Measurements from ENCODE around the gene ATP5ME.
A peak's percentile ranks its signal among the peaks of the same experiment; 100 is the strongest.
"Not testable (repeated sequence)": the region's sequence is repeated elsewhere in the genome, so short reads cannot be mapped to it uniquely, and the experiment has no call there.

ATP5ME gene

DNA sequence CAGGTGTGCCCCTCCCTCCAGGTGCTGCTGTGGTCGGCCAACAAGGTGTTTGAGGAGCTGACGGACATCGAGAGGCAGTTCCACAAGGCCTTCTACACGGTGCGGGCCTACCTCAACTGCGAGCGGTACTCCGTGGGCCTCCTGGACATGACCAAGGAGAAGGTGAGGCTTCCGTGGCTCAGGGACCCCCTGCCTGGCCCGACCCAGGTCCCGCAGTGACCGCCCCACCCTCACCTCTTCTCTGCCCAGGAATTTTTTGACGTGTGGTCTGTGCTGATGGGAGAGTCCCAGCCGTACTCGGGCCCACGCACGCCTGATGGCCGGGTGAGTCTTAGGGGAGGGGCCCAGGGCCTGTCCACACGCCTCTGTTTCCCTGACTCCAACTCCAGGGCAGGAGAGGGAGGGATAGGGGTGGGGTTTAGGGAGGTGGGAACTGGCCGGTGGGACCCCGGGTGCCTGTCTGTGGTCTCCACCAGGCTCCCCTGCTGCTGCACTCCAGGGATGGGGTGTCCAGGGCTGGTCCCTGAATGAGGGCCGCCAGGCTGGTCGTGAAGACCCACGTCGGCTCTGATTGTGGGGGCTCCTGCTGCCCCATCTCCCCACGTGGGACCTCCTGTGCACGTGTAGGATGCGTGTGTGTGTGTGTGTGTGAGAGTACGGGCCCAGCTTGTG lies 20.1 kb downstream of the ATP5ME start:
- DNase-seq, result no peak

DNA sequence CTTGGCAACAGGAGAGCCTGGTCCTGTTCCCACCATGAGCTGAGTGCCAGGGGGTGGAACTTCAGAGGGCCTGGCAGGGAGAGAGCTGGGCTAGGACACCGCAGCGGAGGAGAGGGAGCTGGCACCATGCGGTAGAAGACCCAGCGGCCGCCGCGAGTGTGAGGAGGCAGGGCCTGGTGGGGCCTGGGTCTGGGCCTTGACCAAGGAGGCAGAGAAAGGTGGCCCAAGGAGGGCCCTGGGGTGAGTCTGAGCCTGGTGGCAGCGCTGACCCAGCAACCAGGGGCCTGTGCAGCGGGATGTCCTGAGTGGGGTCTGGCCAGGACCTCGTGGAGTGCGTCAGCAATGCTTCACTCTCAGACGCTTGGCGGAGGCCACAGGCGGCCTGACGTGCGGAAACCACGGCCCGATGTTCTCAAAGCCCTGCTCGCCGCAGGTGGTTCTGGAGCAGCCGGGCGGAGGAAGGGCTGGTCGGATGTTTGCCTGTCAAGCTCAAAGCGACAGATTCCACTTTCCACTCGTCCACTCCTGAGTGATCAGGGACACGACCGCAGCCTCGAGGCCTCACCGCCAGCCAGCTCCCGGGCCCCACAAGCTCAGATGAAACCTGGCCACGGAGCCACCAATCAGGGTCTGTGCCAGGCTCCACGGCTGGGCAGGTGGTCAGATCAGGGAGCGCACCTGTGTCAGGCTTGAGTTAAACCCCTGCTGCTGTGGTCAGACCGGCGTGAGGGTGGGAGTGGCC lies 20.8 kb downstream of the ATP5ME start:
- no peak for DNase-seq

DNA sequence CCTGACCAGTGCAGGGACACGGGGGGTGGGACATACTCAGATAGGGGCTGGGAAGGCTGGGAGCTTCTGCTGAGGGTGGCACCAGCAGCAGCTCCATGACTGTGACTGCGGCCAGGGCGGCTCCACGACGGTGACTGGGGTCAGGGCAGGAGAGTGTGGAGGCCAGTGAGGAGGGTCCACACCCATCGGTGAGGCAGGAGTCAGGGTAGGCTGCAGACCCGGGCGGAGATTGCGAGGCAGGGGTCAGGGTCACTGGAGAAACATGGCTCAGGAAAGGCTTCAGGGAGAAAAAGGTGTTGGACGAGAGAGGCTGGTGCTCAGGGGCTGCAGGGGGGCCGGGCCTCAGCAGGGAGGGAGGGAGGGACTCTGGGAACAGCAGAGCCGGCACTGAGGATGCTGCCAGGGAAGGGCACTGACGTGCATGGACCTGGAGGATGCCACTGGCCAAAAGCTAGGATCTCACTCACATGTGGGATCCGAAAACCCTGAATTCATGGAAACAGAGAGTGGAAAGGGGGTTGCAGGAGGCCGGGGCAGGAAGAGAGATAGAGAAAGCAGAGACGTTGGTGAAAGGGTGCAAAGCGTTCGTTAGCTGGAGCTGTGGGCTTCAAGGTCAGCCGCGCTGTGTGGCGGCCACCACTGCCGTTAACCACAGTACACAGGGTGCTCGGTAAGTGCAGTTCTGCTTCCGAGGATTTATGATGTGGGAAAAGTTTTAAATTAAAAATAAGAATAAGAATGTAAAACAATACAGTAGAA lies 22.0 kb downstream of the ATP5ME start:
- no peak for DNase-seq

DNA sequence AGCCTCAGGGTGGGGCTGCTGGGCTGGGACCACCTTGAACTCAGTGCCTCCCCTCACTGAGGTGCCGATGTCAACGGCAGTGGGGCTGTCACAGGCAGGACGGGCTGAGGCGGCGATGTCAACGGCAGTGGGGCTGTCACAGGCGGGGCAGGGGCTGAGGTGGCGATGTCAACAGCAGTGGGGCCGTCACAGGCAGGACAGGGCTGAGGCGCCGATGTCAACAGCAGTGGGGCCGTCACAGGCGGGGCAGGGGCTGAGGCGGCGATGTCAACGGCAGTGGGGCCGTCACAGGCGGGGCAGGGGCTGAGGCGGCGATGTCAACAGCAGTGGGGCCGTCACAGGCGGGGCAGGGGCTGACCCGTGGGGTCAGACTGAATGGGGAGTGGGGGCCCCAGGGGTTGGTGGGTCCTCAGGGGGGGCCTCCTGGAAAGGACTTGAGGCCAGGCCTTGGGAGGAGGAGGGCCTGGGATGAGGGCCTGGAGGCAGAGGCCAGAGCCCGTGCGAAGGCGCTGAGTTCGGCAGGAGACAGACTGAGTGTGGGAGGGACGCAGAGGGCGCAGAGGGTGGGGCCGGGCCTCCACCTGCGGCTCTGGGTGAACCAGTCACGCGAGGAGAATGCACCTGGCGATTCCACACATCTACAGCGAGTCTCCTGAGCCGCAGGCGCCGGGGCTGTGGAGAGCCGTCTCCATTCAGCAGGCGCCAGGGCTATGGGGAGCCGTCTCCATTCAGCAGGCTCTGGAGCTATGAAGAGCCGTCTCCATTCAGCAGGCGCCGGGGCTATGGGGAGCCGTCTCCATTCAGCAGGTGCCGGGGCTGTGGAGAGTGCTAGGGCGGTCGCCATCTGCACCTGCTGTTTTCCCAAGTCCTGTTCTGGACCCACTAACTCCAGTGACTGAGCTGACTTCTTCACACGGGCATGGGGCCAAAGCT lies 22.9 kb downstream of the ATP5ME start:
- no peak for DNase-seq

DNA sequence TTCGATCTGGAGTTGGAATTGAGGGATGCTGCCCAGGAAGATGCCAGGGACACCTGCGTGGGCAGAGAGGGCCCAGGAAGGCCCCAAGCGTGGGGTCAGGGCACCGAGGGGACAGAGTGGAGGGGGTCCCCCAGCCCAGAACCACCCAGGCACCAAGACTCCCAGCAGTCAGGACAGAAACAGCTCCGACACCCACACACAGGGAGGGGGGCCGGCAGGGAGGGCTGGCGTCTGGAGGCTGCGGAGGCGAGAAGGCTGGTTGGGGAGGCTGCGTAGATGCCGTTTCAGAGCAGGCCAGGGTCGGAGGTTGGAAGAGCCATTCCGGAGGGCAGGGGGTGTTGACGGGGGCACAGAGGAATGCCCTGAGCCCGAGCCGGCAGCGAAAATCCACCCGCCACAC lies 23.6 kb downstream of the ATP5ME start:
- DNase-seq, result no peak

DNA sequence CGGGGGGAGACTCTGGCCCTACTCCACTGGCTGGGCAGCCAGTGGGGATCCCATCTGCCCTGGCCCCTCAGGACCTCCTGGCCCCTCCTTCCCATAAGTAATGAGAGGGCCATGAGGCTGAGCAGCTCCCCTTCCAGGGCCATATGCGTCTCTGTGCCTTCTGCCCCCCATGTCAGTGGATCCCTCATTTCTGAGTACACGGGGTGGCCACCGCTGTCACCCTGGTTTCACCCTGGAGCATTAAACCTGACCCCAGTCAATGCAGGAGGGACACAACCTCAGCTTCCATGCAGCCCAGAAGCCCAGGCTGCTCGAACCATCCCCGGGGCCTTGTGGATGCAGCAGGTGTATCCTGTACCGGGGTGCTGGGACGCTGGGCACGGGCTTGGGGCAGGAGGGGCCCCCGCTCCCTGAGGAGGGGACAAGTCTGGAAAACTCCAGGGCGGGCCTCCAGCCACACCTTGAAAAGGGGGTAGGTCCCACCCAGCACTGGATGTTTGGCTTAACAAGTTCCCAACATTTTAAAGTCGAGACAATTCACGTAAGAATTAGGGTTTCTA lies 24.2 kb downstream of the ATP5ME start:
- no peak for DNase-seq

DNA sequence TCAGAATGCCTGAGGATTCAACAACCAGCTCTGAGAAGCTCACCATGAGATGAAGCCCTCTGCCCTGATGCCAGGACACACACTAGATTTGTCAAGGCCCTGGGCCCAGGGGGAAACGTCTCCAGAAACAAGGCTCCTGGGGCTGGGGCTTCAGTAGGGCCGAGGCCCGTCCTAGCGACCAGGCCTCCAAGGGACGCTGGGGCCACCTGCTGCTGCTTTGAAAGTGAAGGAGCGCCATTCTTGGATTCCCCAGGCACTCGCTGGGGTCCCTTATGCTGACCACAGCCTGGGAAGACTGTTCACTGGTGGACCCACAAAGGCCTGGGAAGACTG lies 24.8 kb downstream of the ATP5ME start:
- no peak for DNase-seq

DNA sequence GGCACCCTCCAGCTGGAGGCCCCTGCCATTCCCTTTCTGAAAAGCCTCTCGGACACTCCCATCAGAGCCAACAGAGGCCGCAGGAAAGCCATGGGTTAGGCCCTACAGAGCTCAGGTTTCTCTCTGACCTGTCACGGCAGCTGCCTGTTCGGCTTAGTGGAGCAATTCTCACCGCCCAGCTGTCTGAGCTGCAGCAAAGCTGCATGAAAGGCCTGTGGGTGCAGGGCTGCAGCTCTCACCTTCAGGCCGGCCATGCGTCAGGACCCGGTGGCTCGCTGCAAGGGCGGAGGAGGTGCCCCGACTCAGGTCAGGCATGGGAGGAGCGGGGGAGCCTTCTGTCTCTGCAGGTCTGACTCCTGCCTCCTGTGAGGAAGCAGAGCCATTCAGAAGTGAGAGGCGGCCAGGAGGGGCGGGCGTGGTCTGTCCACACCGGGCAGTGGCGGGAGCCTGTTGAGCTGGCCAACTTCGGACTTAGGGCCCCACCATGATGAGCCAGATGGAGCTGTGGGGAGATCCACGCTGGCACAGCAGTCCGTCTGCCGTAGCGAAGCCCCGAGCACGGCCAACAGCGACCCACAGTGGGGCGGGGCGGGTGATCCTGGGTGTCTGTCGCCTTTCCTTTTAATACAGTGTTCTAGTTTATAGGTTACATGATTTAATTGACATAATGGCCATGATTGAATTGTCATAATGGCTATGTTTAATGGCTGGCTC lies 25.3 kb downstream of the ATP5ME start:
- DNase-seq, result no peak

DNA sequence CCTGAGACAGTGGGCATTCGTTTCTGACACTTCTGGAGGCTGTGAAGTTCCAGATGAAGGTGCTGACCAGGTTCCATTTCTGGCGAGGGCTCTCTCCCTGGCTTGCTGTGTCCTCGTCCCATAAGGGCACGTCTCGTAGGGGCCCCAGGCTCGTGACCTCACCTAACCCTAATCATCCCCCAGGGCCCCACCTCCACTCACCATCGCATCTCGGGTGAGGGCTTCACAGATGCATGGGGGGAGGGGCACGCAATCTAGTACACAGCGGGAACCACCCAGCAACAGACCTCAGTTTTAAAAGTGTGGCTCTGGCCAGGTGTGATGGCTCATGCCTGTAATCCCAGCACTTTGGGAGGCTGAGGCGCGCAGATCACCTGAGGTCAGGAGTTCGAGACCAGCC lies 26.6 kb downstream of the ATP5ME start:
- no peak for DNase-seq

DNA sequence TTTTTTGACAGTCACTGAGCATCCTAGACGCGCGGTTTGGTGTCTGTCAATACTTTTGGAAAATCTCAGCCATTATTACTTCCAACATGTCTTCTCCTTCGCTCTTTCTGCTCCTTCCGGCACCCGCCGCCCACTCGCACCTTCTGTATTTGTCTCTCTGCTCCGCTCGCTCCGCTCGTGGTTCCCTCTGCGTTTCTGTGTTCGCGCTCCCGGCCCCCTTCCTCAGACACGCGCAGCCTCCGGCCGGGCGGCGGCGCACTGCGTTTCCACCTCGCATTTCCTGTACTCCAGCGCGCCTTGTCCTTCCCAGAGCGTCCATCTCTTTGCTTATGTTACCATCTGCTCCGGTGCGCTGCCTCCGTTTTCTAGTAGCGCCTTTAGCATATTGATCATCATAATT lies 27.6 kb downstream of the ATP5ME start:
- DNase-seq, result peak in 1 of 2 experiments; percentile 54

DNA sequence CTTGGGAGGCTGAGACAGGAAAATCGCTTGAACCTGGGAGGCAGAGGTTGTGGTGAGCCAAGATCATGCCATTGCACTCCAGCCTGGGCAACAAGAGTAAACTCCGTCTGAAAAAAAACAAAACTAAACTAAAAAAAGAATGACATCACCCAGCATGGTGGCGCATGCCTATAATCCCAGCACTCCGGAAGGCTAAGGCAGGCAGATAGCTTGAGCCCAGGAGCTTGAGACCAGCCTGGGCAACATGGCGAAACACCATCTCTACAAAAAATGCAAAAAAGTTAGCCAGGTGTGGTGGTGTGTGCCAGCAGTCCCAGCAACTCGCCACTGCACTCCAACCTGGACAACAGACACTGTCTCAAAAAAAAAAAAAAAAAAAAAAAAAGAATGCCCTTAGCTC lies 31.7 kb downstream of the ATP5ME start:
- not testable (repeated sequence) for DNase-seq

DNA sequence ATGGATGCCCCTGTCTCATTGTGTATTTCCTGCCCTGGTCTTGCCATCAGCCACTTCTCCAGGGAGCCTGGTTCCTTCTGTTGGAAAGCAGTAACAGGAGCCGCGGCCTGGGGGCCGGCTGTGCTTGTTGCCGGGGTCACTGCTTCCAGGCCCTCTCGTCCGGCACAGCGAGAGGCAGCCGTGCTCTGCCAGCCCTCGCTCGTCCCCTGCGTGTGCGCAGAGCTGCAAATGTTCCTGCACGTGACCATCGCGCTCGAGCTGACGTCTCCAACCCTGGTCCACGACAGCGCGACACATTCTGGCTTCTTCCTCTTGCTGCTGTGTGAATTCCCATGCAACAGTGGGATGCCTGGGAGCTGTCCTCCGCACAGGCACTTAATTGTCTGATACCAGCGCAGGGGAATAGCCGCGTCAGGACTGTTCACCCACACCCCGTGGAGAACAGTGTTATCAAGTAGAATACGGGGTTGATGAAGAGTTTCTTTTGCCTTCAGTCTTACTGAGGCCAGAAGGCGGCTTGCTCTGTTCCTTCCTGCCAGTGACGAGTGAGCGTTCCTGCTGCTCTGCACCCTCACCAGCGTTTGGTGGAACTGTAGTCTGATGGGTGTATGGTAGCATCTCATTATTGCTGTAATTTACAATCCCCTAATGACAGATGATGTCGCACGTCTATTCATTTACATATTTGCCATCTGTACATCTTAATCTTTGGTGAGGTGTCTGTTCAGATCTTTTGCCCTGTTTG lies 36.4 kb downstream of the ATP5ME start:
- no peak for DNase-seq

DNA sequence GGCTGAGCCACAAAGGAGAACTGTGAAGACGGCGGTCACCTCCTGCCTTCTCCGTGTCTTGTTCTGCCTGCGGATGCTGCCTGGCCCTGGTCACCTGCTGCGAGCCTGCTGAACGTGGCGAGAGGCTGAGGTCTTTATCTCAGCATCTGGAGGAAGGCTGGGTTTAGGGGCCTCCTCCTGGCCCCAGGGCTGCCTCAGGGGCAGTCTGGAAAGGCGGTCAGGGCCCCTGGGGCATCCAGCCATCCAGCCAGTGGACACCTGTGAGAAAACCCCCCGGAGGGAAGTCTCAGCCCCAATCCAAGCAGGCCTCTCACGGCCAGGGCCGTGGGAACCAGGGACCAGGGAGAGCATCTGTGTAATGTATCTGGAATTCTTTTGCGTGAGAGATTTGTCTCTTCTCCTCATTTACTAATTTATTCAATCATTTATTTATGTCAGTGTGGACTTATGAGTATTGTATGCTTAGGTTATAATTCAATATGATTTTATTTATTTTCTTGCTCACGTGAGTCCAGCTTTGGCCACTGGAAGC lies 37.4 kb downstream of the ATP5ME start:
- DNase-seq, result no peak

DNA sequence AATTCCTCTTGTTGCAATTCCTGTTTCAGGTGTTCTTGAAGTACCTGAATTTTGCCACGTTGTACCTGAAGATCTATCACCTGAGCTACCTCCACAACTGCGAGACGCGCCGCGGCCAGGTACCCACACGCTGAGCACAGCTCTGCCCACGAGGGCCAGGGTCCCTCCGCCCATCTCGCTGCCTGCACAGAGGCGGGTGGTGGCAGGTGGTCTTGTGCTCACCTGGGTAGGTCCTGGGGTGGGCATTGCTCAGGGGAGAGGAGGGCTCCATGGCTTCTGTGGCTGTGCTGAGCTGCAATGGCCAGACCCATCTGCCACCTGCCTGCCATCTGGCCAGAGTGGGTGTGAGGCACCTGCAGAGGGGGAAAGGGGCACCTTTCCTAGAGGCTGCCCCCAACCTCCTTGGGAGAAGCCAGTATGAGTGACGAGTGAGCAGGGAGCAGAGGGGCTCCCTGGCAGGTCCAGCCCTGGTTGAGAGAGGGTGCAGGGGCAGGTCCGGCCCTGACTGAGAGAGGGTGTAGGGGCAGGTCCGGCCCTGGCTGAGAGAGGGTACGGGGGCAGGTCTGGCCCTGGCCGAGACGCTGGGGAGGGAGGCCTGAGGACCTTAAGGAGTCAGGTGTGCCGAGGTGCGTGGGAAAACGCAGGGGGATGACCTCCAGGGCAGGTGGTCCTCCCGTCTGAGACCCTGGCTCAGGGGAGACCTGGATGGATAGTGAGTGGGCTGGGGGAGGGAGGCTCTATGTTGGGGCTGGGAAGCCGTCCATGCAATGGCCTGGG lies 38.0 kb downstream of the ATP5ME start:
- DNase-seq, result no peak

DNA sequence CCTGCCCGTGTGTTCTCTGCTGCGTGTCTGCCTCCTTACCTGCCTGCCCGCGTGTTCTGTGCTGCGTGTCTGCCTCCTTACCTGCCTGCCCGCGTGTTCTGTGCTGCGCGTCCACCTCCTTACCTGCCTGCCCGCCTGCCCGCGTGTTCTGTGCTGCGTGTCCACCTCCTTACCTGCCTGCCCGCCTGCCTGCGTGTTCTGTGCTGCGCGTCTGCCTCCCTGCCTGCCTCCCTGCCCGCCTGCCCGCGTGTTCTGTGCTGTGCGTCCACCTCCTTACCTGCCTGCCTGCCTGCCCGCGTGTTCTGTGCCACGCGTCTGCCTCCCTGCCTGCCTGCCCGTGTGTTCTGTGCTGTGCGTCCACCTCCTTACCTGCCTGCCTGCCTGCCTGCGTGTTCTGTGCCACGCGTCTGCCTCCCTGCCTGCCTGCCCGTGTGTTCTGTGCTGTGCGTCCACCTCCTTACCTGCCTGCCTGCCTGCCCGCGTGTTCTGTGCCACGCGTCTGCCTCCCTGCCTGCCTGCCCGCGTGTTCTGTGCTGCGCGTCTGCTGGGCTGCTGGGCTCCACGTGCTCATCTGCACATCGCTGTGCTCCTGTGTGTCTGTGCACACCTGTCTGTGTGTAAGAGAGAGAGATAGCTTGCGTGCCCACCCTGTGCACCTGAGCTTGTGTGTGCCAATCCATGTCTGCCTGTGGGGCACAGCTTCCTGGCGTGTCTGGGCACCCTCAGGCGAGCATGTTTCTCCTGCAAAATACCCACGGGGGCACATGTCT lies 38.8 kb downstream of the ATP5ME start:
- DNase-seq, result not testable (repeated sequence)

DNA sequence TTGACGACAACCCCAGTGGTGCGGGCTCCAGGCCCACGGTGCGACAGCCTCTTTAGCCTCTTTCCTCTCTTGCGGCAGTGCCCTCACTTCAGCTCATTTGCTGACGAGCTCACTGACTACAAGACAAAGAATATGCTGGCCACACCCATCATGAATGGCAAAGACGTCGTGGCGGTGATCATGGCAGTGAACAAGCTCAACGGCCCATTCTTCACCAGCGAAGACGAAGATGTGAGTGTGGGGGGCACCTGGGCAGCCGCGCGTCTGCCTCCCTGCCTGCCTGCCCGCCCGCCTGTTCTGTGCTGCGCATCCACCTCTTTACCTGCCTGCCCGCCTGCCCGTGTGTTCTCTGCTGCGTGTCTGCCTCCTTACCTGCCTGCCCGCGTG lies 39.5 kb downstream of the ATP5ME start:
- DNase-seq, result no peak

DNA sequence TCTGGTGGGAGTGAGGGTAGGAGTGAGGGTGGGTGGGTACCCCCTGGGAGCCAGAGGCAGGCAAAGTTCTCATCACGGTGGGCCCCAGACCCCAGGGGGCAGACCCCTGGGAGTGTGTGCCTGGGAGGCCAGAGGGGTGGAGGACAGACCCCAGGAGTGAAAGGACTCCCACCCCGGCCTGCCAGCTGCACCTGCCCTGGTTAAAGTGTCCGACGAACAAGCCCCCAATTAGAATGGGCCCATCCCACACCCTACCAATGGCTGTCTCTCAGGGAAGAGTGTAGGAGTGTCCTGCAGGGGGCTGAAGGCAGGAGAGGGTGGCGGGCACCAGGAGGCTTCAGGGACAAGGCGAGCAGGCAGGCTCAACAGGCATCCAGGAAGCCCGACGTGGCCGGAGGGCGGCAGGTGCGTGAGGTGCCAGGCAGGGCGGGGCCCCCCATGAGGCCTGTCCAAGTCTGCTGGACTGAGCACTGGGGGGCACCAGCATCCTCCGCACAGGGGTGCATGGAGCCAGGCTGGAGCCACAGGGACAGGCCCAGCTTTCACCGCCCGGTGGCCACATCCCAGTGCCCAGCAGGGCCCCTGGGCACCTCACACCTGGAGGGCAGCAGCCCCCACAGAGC lies 40.0 kb downstream of the ATP5ME start:
- DNase-seq, result no peak

DNA sequence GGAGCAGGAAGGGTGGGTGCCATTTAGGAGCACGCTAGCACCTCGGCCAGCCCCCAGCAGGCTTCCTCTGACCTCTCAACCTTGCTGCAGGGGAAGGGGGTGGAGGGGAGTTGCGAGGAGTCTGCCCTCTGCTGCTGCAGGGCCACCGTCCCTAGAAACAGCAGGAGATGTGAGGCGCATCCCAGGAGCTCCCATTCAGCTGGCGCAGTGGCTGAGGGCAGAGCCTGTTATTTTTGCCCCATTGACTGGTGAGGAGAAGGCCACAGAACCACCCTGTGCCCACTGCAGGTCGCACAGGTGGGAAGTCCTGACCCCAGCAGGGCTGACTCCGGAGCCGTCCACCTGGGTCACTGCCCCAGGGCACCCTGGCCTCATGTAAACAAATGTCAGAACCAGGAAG lies 40.7 kb downstream of the ATP5ME start:
- no peak for DNase-seq

DNA sequence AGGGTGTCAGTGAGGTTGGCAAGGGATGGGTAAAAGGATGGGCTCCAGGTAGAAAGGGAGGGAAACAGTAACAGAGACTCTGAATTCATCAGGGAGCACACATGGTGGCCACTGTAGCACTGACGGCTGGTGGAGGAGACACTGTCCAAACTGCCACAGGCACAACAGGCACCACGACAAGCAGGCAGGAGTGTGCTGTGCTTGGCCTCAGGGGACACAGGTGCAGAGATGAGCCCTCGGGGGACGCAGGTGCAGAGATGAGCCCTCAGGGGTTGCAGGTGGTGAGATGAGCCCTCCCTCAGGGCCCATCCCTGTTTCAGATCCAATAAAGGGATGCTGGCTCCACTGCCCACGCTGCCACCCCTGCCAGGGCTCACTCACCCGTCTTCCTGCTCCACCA lies 41.1 kb downstream of the ATP5ME start:
- DNase-seq, result no peak
